ENCODE data around the gene LINC01488. TPM values are rescaled to one million over a fixed set of nuclear protein-coding genes. Genes with fewer than 3 reads are reported as not detected.

Gene LINC01488
- total RNA-seq, 1 experiment from 2014 or later = not detected

DNA sequence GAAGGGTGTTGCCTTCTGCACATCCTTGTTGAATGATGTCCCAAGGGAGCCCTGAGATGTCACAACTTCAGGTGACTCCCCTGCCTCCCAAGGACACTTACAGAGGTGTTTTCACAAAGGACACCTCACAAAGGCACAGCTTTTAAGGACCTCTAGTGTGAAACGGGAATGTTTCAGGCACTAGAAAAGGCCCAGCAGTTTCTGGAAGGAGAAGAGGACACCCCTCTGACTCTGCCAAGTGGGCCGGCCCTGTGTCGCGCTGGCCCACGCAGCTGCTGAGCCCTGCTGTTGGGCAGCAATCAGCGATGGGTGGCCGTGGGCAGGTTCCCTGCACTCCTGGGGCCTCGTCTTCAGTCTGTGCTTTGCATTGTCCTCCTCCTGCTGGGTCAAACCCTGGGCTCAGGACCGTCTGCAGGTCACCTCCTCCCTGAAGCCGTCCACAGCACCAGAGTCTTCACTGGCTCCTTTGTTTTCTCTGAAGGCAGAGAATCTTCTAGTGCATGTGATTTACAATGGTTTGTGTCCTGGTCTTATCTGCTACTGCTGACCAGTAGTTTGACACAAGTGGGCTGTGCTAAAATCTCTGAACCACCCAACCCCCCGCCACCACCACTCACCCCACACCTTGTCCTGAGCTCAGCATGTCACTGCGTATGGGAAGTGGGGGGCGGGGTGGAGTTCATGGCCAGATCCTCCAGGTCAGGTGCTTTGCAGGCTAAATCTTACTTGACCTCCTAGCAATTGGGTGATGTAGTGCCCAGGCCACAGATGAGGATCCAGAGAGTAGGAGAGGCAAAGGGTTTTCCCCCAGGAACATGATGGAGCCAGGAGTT is 3.2 kb downstream of the LINC01488 start:
- H3K36me3 ChIP-seq (ENCODE audit: control insufficient read depth, insufficient read depth, low read length) = no peaks in the 10 kb centered on the region
- TF ChIP-seq, protein P1, sequence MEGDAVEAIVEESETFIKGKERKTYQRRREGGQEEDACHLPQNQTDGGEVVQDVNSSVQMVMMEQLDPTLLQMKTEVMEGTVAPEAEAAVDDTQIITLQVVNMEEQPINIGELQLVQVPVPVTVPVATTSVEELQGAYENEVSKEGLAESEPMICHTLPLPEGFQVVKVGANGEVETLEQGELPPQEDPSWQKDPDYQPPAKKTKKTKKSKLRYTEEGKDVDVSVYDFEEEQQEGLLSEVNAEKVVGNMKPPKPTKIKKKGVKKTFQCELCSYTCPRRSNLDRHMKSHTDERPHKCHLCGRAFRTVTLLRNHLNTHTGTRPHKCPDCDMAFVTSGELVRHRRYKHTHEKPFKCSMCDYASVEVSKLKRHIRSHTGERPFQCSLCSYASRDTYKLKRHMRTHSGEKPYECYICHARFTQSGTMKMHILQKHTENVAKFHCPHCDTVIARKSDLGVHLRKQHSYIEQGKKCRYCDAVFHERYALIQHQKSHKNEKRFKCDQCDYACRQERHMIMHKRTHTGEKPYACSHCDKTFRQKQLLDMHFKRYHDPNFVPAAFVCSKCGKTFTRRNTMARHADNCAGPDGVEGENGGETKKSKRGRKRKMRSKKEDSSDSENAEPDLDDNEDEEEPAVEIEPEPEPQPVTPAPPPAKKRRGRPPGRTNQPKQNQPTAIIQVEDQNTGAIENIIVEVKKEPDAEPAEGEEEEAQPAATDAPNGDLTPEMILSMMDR (IDR thresholded peaks at IDR 0.05; ENCODE audit: insufficient read depth in 1 of 2, low read depth in 1 of 2, low read length in 1 of 2, severe bottlenecking in 1 of 2, unreplicated experiment in 1 of 2) = no peak
- ChIA-PET CTCF (no interaction called here), POLR2A (interaction anchor here (1.0 kb wide), 1 partner anchor 13 kb away, joined by 3 read pairs; no protein-coding TSS in a partner anchor)
- H3K9me3 ChIP-seq = no peaks in the 10 kb centered on the region
- H3K4me1 ChIP-seq = peaks cover 28% of the 10 kb centered on the region
- Mint-ChIP-seq H3K27me3 (ENCODE audit: insufficient read depth, unreplicated experiment) (no peaks in the 10 kb centered on the region), H3K36me3 (ENCODE audit: insufficient read depth, unreplicated experiment) (peaks cover 5% of the 10 kb centered on the region), H3K4me1 (ENCODE audit: low read depth, unreplicated experiment) (peaks cover 10% of the 10 kb centered on the region), H3K27ac (ENCODE audit: unreplicated experiment) (no peak overlapping the region), H3K9me3 (ENCODE audit: unreplicated experiment) (no peaks in the 10 kb centered on the region), H3K4me3 (ENCODE audit: unreplicated experiment) (no peak overlapping the region)
- intact Hi-C loops (cut with micrococcal nuclease; ENCODE audit: unreplicated experiment) = no loop called here
- BruUV-seq (replicated peaks) = no TSS peak
- H3K27me3 ChIP-seq (replicated peaks; ENCODE audit: control insufficient read depth, insufficient read depth, low read length) = no peaks in the 10 kb centered on the region
- no peak overlapping the region for H3K4me3 ChIP-seq (ENCODE audit: low read depth, low read length)
- no peak for DNase-seq

DNA sequence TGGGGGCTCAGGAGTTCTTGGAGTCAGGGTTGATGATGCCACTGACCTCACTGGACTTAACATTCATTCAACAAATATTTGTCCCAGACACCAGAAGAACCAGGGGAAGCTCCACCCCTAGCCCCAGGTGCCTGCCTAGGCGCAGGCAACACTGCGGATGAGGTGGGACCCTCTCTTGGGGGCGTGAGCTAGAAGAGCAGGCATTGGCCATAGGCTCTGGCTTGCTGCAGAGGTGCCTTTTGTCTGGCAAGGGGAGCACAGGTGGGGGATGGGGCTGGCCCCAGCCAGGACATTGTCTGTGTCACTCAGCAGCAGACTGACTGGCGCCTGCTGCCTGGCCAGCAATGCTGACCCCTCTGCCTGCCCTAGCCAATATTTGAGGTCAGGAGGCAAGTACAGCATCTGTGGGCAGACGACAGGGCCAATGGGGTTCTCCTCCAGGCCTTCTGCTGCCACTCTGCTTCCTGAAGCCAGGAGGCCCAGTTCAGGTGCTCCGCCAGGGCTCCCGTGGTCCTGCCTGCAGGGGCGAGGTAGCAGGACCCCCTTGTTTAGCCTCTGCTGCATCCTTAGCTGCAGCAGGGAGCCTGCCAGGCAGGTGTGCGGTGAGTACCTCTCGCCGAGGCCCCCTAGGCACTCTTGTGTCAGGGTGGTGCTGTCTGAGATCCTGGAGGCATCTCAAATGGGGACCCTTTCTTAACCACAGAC is 4.0 kb downstream of the LINC01488 start:
- Mint-ChIP-seq H3K36me3 (ENCODE audit: insufficient read depth, unreplicated experiment) (no peaks in the 10 kb centered on the region), H3K9me3 (ENCODE audit: unreplicated experiment) (no peaks in the 10 kb centered on the region), H3K27ac (ENCODE audit: unreplicated experiment) (no peak overlapping the region), H3K4me1 (ENCODE audit: low read depth, unreplicated experiment) (peaks cover 1% of the 10 kb centered on the region), H3K4me3 (ENCODE audit: unreplicated experiment) (no peak overlapping the region), H3K27me3 (ENCODE audit: insufficient read depth, unreplicated experiment) (no peaks in the 10 kb centered on the region)
- BruUV-seq (replicated peaks) = no TSS peak
- DNase-seq = no peak
- POLR2A ChIA-PET = interaction anchor here (1.0 kb wide), 1 partner anchor 12 kb away, joined by 3 read pairs; no protein-coding TSS in a partner anchor
- intact Hi-C loops (cut with micrococcal nuclease; ENCODE audit: unreplicated experiment) = no loop called here
- Histone ChIP-seq H3K9me3 (no peaks in the 10 kb centered on the region), H3K36me3 (ENCODE audit: control insufficient read depth, insufficient read depth, low read length) (no peaks in the 10 kb centered on the region), H3K4me1 (peaks cover 22% of the 10 kb centered on the region), H3K27me3 (replicated peaks; ENCODE audit: control insufficient read depth, insufficient read depth, low read length) (no peaks in the 10 kb centered on the region), H3K4me3 (ENCODE audit: low read depth, low read length) (no peak overlapping the region)
- TF ChIP-seq, protein P1 (IDR thresholded peaks at IDR 0.05; ENCODE audit: insufficient read depth in 1 of 2, low read depth in 1 of 2, low read length in 1 of 2, severe bottlenecking in 1 of 2, unreplicated experiment in 1 of 2) = no peak
- CTCF ChIA-PET = no interaction called here

DNA sequence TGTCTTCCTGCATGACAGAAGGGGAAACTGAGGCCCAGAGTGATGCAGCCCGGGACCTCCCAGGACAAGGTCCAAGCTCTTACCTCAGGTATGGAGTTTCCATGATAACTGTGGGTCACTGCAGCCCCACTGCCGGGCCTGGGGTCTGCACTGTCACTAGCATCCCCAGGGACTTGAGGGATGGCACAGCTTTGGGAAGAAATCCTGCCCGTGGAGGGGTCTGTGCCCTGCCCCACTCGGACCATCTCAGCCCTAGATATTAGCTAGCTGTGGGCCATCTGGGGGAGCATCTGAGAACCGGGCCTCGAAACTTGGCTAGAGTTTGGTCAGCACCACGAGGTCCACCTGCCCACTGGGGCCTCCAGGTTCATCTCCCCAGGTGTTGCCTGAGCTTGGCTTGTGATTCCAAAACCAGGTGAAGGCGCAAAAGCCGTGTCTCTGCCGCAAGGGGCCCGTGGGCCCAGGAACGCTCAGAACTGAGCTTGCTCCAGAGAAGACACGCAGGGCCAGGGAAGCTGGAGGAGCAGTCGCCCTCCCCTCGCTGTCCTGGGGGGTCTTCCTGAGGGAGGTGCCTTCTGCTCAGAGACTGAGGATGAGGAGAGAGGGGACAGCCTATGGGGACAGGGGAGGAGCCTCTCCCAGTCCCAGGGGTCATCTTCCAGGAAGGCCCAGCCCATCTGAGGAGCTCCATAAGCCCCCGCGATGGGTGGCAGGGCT is 4.8 kb downstream of the LINC01488 start:
- intact Hi-C loops (cut with micrococcal nuclease; ENCODE audit: unreplicated experiment) = no loop called here
- Mint-ChIP-seq H3K27me3 (ENCODE audit: insufficient read depth, unreplicated experiment) (no peaks in the 10 kb centered on the region), H3K4me1 (ENCODE audit: low read depth, unreplicated experiment) (no peaks in the 10 kb centered on the region), H3K36me3 (ENCODE audit: insufficient read depth, unreplicated experiment) (no peaks in the 10 kb centered on the region), H3K9me3 (ENCODE audit: unreplicated experiment) (no peaks in the 10 kb centered on the region), H3K4me3 (ENCODE audit: unreplicated experiment) (no peak overlapping the region), H3K27ac (ENCODE audit: unreplicated experiment) (no peak overlapping the region)
- DNase-seq = no peak
- CTCF ChIA-PET = no interaction called here
- BruUV-seq (replicated peaks) = no TSS peak
- Histone ChIP-seq H3K4me3 (ENCODE audit: low read depth, low read length) (no peak overlapping the region), H3K9me3 (no peaks in the 10 kb centered on the region), H3K36me3 (ENCODE audit: control insufficient read depth, insufficient read depth, low read length) (no peaks in the 10 kb centered on the region), H3K4me1 (peaks cover 15% of the 10 kb centered on the region), H3K27me3 (replicated peaks; ENCODE audit: control insufficient read depth, insufficient read depth, low read length) (no peaks in the 10 kb centered on the region)
- POLR2A ChIA-PET = no interaction called here
- TF ChIP-seq, protein P1 (IDR thresholded peaks at IDR 0.05; ENCODE audit: insufficient read depth in 1 of 2, low read depth in 1 of 2, low read length in 1 of 2, severe bottlenecking in 1 of 2, unreplicated experiment in 1 of 2) = no peak
